K562 (cell line): Measurements from ENCODE around the gene RGR. TPM values are rescaled to one million over a fixed set of nuclear protein-coding genes. Genes with fewer than 3 reads are reported as not detected.

Experiments used
- CEBPB ChIP-seq: fragments of 450-650 bp; IDR thresholded peaks from 2 replicates; pipeline ENCODE4 v1.6.1; 2016; ENCODE audit warnings: missing genetic modification characterization, missing compliant biosample characterization
- CEBPG ChIP-seq, 3 experiments: fragments of 200-800 bp in 1 of 3; sonication (Bioruptor generic) in 1 of 3; sonication (generic) in 1 of 3; formaldehyde crosslinking in 1 of 3; IDR thresholded peaks in 2 of 3; conservative IDR thresholded peaks in 1 of 3; 2 replicates each; pipeline versions ENCODE4 v1.6.1 to v1.8.0; 2016 to 2022; ENCODE audit warnings: missing compliant biosample characterization in 2 of 3, missing genetic modification characterization in 2 of 3, mild to moderate bottlenecking in 1 of 3, missing genetic modification reagents in 1 of 3
- FOXJ2 ChIP-seq: fragments of 200-800 bp; sonication (Bioruptor generic); IDR thresholded peaks from 2 replicates; pipeline ENCODE4 v1.6.1; 2016; ENCODE audit warnings: missing genetic modification characterization, missing compliant biosample characterization
- FOXK2 ChIP-seq, 2 experiments: fragments of 450-650 bp; IDR thresholded peaks in 1 of 2; conservative IDR thresholded peaks in 1 of 2; 2 replicates each; pipeline ENCODE4 v1.6.1; 2016; ENCODE audit warnings: low read depth in 2 of 2, mild to moderate bottlenecking in 1 of 2
- SMC3 ChIP-seq: conservative IDR thresholded peaks from 2 replicates; pipeline ENCODE4 v1.6.1; 2011; ENCODE audit warnings: low read depth, low read length, improper control_type of control experiment; ENCODE audit not compliant: insufficient read depth
- TCF7L2 ChIP-seq: fragments of 150-350 bp; IDR thresholded peaks from 2 replicates; pipeline ENCODE4 v1.6.1; 2016; ENCODE audit warnings: low read depth, mild to moderate bottlenecking, low read length, moderate library complexity
- ZFP30 ChIP-seq: fragments of 250-450 bp; sonication (Bioruptor Pico); IDR thresholded peaks from 2 replicates; pipeline ENCODE4 v1.8.0; 2022; ENCODE audit warnings: moderate library complexity, mild to moderate bottlenecking, inconsistent platforms, borderline replicate concordance
- ZNF324 ChIP-seq: fragments of 250-450 bp; sonication (Bioruptor Pico); IDR thresholded peaks from 2 replicates; pipeline ENCODE4 v1.4.0; 2020; ENCODE audit warnings: mild to moderate bottlenecking
- ZNF589 ChIP-seq: fragments of 200-800 bp; sonication (Bioruptor generic); IDR thresholded peaks from 2 replicates; pipeline ENCODE4 v1.6.1; 2016; ENCODE audit warnings: low read depth, missing genetic modification characterization, missing compliant biosample characterization
- polyA plus RNA-seq, 8 experiments: library from polyadenylated mRNA; depleted of rRNA in 4 of 8; stranded (reverse) in 5 of 8; unstranded in 3 of 8; fragments of >200 nt; fragmentation: Nextera tagmentation in 2 of 8; fragmentation: Illumina TruSeq in 1 of 8; extraction: Ambion mirVana in 2 of 8; extraction: Trizol in 1 of 8; gene quantifications; 2 replicates each; pipeline versions ENCODE4 v1.2.1 to v1.2.3, GENCODE V29; 2011 to 2014; ENCODE audit warnings: inconsistent platforms in 1 of 8, missing spikeins in 1 of 8
- total RNA-seq, 7 experiments: library from RNA; depleted of rRNA in 6 of 7; stranded (reverse); fragments of >200 nt in 6 of 7; fragmentation: Illumina TruSeq in 2 of 7; extraction: Trizol in 2 of 7; gene quantifications; 2 replicates each; pipeline versions ENCODE4 v1.2.1 to v1.2.3, GENCODE V29; 2011 to 2021; ENCODE audit warnings: low replicate concordance in 1 of 7
- TF ChIP-seq, protein P1 (sequence below), 3 experiments: IDR thresholded peaks in 2 of 3; conservative IDR thresholded peaks in 1 of 3; 2 replicates each; pipeline ENCODE4 v1.5.1; 2011 to 2012; ENCODE audit warnings: low read length in 3 of 3, mild to moderate bottlenecking in 3 of 3, control low read depth in 2 of 3, improper control_type of control experiment in 1 of 3, inconsistent platforms in 1 of 3, low read depth in 1 of 3, mixed read lengths in 1 of 3, moderate library complexity in 1 of 3; ENCODE audit not compliant: insufficient read depth in 2 of 3
- TF ChIP-seq, protein P2 (sequence below): fragments of 450-650 bp; IDR thresholded peaks from 2 replicates; pipeline ENCODE4 v1.6.1; 2018; ENCODE audit not compliant: partially characterized antibody
- TF ChIP-seq, protein P3 (sequence below): fragments of 450-650 bp; IDR thresholded peaks from 2 replicates; pipeline ENCODE4 v1.6.1; 2017; ENCODE audit warnings: antibody characterized with exemption, mild to moderate bottlenecking
- TF ChIP-seq, protein P4 (sequence below): fragments of 250-450 bp; sonication (Bioruptor Pico); IDR thresholded peaks from 2 replicates; pipeline ENCODE4 v1.9.0; 2021; ENCODE audit warnings: mild to moderate bottlenecking, inconsistent platforms

The RGR gene
- total and polyA plus RNA-seq, 9 of the 15 experiments (the other 6 are each of a cell fraction or from before 2014, with no cell fraction given): not detected

DNA sequence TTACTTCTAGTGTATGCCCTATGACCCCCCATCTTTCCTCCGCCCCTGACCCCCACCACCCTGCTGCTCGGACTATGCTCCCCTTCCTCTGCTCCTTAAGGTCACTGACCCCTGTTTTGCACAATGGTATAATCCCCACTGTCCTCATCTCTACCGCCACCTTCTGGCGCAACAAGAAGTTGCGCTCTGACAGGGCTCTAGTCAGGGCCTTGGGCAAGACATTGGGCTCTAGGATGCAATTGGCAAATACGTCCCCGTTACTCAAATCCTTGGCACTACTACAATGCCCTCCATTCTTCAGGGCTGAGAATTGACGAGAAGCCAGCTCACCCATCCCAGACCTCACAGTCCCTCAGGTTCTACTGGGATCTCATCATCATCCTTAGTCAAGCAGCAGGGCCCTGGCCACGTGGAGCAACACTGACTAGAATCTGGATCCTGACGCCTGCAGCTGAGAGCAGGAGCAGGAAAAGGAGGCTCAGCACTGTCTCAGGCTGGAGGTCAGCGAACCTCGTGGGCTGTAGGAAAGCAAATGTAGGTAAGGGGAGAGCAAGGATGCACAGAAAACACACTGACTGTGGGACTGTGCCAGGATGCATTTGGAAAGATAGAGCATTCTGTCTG, 30.1 kb upstream of the RGR start (continued):
- TF ChIP-seq, protein P1, sequence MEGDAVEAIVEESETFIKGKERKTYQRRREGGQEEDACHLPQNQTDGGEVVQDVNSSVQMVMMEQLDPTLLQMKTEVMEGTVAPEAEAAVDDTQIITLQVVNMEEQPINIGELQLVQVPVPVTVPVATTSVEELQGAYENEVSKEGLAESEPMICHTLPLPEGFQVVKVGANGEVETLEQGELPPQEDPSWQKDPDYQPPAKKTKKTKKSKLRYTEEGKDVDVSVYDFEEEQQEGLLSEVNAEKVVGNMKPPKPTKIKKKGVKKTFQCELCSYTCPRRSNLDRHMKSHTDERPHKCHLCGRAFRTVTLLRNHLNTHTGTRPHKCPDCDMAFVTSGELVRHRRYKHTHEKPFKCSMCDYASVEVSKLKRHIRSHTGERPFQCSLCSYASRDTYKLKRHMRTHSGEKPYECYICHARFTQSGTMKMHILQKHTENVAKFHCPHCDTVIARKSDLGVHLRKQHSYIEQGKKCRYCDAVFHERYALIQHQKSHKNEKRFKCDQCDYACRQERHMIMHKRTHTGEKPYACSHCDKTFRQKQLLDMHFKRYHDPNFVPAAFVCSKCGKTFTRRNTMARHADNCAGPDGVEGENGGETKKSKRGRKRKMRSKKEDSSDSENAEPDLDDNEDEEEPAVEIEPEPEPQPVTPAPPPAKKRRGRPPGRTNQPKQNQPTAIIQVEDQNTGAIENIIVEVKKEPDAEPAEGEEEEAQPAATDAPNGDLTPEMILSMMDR (IDR thresholded peaks at IDR 0.05 in 2 of 3, conservative IDR thresholded peaks at IDR 0.05 in 1 of 3; ENCODE audit: insufficient read depth in 2 of 3, low read depth in 1 of 3, low read length in 3 of 3): peak; percentile 77 to 83 (median 78)
- TF ChIP-seq ZNF589 (no peak), ZNF324 (CRISPR knock-in tag) (no peak), TCF7L2 (0 out of 2 replicates have a peak, but pooled peaks have one; percentile 56), SMC3 (peak; percentile 48; the same call in 1 of the 2 replicates), ZFP30 (CRISPR knock-in tag) (no peak), FOXK2 (conservative IDR thresholded peaks at IDR 0.05 in 1 of 2, IDR thresholded peaks at IDR 0.05 in 1 of 2; ENCODE audit: low read depth in 2 of 2) (peak in 1 of 2 experiments; percentile 71; a peak in 1 of 4 replicates), CEBPB (tag) (peak; percentile 58), CEBPG (CRISPR knock-in tag; IDR thresholded peaks at IDR 0.05) (no peak), CEBPG (tag; conservative IDR thresholded peaks at IDR 0.05 in 1 of 2, IDR thresholded peaks at IDR 0.05 in 1 of 2) (0 out of 4 replicates have a peak, but pooled peaks of 1 of the 2 experiments have one; percentile 15), FOXJ2 (no peak)
- TF ChIP-seq, protein P2, sequence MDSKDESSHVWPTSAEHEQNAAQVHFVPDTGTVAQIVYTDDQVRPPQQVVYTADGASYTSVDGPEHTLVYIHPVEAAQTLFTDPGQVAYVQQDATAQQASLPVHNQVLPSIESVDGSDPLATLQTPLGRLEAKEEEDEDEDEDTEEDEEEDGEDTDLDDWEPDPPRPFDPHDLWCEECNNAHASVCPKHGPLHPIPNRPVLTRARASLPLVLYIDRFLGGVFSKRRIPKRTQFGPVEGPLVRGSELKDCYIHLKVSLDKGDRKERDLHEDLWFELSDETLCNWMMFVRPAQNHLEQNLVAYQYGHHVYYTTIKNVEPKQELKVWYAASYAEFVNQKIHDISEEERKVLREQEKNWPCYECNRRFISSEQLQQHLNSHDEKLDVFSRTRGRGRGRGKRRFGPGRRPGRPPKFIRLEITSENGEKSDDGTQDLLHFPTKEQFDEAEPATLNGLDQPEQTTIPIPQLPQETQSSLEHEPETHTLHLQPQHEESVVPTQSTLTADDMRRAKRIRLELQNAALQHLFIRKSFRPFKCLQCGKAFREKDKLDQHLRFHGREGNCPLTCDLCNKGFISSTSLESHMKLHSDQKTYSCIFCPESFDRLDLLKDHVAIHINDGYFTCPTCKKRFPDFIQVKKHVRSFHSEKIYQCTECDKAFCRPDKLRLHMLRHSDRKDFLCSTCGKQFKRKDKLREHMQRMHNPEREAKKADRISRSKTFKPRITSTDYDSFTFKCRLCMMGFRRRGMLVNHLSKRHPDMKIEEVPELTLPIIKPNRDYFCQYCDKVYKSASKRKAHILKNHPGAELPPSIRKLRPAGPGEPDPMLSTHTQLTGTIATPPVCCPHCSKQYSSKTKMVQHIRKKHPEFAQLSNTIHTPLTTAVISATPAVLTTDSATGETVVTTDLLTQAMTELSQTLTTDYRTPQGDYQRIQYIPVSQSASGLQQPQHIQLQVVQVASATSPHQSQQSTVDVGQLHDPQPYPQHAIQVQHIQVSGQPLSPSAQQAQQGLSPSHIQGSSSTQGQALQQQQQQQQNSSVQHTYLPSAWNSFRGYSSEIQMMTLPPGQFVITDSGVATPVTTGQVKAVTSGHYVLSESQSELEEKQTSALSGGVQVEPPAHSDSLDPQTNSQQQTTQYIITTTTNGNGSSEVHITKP: peak; percentile 98
- TF ChIP-seq, protein P3, sequence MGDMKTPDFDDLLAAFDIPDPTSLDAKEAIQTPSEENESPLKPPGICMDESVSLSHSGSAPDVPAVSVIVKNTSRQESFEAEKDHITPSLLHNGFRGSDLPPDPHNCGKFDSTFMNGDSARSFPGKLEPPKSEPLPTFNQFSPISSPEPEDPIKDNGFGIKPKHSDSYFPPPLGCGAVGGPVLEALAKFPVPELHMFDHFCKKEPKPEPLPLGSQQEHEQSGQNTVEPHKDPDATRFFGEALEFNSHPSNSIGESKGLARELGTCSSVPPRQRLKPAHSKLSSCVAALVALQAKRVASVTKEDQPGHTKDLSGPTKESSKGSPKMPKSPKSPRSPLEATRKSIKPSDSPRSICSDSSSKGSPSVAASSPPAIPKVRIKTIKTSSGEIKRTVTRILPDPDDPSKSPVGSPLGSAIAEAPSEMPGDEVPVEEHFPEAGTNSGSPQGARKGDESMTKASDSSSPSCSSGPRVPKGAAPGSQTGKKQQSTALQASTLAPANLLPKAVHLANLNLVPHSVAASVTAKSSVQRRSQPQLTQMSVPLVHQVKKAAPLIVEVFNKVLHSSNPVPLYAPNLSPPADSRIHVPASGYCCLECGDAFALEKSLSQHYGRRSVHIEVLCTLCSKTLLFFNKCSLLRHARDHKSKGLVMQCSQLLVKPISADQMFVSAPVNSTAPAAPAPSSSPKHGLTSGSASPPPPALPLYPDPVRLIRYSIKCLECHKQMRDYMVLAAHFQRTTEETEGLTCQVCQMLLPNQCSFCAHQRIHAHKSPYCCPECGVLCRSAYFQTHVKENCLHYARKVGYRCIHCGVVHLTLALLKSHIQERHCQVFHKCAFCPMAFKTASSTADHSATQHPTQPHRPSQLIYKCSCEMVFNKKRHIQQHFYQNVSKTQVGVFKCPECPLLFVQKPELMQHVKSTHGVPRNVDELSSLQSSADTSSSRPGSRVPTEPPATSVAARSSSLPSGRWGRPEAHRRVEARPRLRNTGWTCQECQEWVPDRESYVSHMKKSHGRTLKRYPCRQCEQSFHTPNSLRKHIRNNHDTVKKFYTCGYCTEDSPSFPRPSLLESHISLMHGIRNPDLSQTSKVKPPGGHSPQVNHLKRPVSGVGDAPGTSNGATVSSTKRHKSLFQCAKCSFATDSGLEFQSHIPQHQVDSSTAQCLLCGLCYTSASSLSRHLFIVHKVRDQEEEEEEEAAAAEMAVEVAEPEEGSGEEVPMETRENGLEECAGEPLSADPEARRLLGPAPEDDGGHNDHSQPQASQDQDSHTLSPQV: no peak
- TF ChIP-seq, protein P4, sequence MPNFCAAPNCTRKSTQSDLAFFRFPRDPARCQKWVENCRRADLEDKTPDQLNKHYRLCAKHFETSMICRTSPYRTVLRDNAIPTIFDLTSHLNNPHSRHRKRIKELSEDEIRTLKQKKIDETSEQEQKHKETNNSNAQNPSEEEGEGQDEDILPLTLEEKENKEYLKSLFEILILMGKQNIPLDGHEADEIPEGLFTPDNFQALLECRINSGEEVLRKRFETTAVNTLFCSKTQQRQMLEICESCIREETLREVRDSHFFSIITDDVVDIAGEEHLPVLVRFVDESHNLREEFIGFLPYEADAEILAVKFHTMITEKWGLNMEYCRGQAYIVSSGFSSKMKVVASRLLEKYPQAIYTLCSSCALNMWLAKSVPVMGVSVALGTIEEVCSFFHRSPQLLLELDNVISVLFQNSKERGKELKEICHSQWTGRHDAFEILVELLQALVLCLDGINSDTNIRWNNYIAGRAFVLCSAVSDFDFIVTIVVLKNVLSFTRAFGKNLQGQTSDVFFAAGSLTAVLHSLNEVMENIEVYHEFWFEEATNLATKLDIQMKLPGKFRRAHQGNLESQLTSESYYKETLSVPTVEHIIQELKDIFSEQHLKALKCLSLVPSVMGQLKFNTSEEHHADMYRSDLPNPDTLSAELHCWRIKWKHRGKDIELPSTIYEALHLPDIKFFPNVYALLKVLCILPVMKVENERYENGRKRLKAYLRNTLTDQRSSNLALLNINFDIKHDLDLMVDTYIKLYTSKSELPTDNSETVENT (CRISPR knock-in tag): no peak
